Measurements from ENCODE around the gene SETD5. TPM values are rescaled to one million over a fixed set of nuclear protein-coding genes. Genes with fewer than 3 reads are reported as not detected.

SETD5 gene
- polyA plus RNA-seq, 2 of the 4 experiments (the other 2 are of a cell fraction): 41.7 to 92.3 TPM

GRCh38 chr3:9473496-9474065 is 76.2 kb downstream of the SETD5 start:
- Histone ChIP-seq H3K27ac (no peak overlapping the region), H3K4me1 (peaks cover 4% of the 10 kb centered on the region; the same call in 2 of the 3 replicates), H3K9me3 (no peaks in the 10 kb centered on the region), H3K4me2 (no peak overlapping the region), H3K4me3 (no peak overlapping the region)
- ATAC-seq (no peak), DNase-seq (ENCODE audit: low read depth in 1 of 2, low spot score in 1 of 2) (no peak), FAIRE-seq (no peak)
- ChIA-PET POLR2A (no interaction called here), CTCF (interaction anchor here (1.6 kb wide), 1 partner anchor 30 kb away, joined by 5 read pairs; no protein-coding TSS in a partner anchor)
- TF ChIP-seq, protein P1, sequence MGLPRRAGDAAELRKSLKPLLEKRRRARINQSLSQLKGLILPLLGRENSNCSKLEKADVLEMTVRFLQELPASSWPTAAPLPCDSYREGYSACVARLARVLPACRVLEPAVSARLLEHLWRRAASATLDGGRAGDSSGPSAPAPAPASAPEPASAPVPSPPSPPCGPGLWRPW (IDR thresholded peaks at IDR 0.05): no peak
- TF ChIP-seq, protein P2, sequence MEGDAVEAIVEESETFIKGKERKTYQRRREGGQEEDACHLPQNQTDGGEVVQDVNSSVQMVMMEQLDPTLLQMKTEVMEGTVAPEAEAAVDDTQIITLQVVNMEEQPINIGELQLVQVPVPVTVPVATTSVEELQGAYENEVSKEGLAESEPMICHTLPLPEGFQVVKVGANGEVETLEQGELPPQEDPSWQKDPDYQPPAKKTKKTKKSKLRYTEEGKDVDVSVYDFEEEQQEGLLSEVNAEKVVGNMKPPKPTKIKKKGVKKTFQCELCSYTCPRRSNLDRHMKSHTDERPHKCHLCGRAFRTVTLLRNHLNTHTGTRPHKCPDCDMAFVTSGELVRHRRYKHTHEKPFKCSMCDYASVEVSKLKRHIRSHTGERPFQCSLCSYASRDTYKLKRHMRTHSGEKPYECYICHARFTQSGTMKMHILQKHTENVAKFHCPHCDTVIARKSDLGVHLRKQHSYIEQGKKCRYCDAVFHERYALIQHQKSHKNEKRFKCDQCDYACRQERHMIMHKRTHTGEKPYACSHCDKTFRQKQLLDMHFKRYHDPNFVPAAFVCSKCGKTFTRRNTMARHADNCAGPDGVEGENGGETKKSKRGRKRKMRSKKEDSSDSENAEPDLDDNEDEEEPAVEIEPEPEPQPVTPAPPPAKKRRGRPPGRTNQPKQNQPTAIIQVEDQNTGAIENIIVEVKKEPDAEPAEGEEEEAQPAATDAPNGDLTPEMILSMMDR (IDR thresholded peaks at IDR 0.05): no peak
- TF ChIP-seq KDM5A (IDR thresholded peaks at IDR 0.05) (no peak), SMC3 (IDR thresholded peaks at IDR 0.05) (no peak), NPAS2 (CRISPR knock-in tag; IDR thresholded peaks at IDR 0.05; ENCODE audit: borderline replicate concordance) (no peak), ZC3H11A (IDR thresholded peaks at IDR 0.05) (no peak), TP53 (CRISPR knock-in tag; IDR thresholded peaks at IDR 0.05) (no peak), ZSCAN20 (CRISPR knock-in tag; IDR thresholded peaks at IDR 0.05) (no peak), KDM1A (IDR thresholded peaks at IDR 0.05; ENCODE audit: low read depth) (no peak), ESRRA (IDR thresholded peaks at IDR 0.05; ENCODE audit: borderline replicate concordance, low read length) (no peak), POLR2AphosphoS2 (conservative IDR thresholded peaks at IDR 0.05; ENCODE audit: low read length) (no peak), ATOH8 (CRISPR knock-in tag; IDR thresholded peaks at IDR 0.05; ENCODE audit: low read depth) (no peak), CHD2 (IDR thresholded peaks at IDR 0.05; ENCODE audit: low read length, partially characterized antibody) (no peak), FOXS1 (CRISPR knock-in tag; IDR thresholded peaks at IDR 0.05) (no peak)

DNA sequence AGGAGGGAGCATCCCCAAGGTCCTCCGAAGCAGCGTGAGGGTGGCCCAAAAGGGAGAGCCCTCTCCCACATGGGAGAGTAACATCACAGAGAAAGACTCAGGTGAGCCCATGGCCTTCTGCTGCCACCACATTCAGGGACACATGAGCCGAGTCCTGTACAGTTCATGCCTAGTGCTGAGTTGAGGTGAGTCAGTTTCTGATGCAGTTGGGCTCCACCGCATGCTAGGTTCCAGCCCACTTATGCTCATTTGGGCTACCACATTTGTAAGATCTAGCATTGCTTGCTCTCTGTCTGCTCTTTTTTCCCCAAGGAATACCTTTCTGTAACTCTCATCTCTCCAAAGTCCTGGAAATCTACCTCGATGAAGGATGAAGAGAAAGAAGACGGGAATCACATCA is 77.1 kb downstream of the SETD5 start:
- Histone ChIP-seq H3K4me3 (no peak overlapping the region), H3K27ac (no peak overlapping the region), H3K4me1 (peaks cover 4% of the 10 kb centered on the region; the same call in 1 of the 3 replicates), H3K9me3 (no peaks in the 10 kb centered on the region), H3K4me2 (no peak overlapping the region)
- ATAC-seq (no peak; a peak in 1 of 6 replicates), FAIRE-seq (no peak), DNase-seq (ENCODE audit: low read depth in 1 of 2, low spot score in 1 of 2) (no peak)
- WGBS (ENCODE audit: missing lambda C conversion rate): 93% methylated on average over 6 of the region's 6 CpGs
- POLR2A ChIA-PET: no interaction called here
- CTCF ChIA-PET: no interaction called here
- TF ChIP-seq CBX2 (IDR thresholded peaks at IDR 0.05; ENCODE audit: borderline replicate concordance, low read depth): no peak
- no peak for TF ChIP-seq SMC3 (IDR thresholded peaks at IDR 0.05)
- no peak for TF ChIP-seq NPAS2 (CRISPR knock-in tag; IDR thresholded peaks at IDR 0.05; ENCODE audit: borderline replicate concordance)
- no peak for TF ChIP-seq ESRRA (IDR thresholded peaks at IDR 0.05; ENCODE audit: borderline replicate concordance, low read length)
- no peak for TF ChIP-seq MAZ (IDR thresholded peaks at IDR 0.05; ENCODE audit: borderline replicate concordance, low read depth, low read length)
- no peak for TF ChIP-seq SREBF2 (IDR thresholded peaks at IDR 0.05)
- no peak for TF ChIP-seq RFX5 (IDR thresholded peaks at IDR 0.05)
- no peak for TF ChIP-seq FOSL2 (IDR thresholded peaks at IDR 0.05)
- no peak for TF ChIP-seq FOSL2 (CRISPR knock-in tag; IDR thresholded peaks at IDR 0.05)
- no peak for TF ChIP-seq FOXS1 (CRISPR knock-in tag; IDR thresholded peaks at IDR 0.05)

DNA sequence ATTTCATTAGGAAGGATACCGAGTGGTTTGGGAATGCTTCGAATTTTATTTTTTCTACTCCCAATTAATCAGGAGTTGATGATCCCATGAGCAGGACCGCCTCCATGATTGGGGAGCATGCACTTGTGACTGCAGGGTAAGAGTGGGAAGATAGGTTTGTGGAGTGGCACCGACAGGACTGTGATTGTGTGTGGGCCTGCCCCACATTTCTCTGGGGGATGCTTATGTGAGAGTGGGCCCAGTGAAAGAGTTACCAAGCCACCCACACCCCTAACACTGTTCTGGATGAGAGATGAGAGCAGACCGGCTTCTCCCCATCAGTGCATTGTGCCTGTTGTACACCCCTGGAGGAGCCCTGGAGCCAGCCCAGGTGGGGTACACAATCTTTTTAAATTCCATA is 79.5 kb downstream of the SETD5 start:
- no peak for FAIRE-seq
- WGBS (ENCODE audit: missing lambda C conversion rate): 94% methylated on average over 5 of the region's 5 CpGs
- no peak for TF ChIP-seq PHF8 (IDR thresholded peaks at IDR 0.05; ENCODE audit: borderline replicate concordance, low read depth)
- TF ChIP-seq, protein P1 (IDR thresholded peaks at IDR 0.05): no peak
- TF ChIP-seq, protein P3, sequence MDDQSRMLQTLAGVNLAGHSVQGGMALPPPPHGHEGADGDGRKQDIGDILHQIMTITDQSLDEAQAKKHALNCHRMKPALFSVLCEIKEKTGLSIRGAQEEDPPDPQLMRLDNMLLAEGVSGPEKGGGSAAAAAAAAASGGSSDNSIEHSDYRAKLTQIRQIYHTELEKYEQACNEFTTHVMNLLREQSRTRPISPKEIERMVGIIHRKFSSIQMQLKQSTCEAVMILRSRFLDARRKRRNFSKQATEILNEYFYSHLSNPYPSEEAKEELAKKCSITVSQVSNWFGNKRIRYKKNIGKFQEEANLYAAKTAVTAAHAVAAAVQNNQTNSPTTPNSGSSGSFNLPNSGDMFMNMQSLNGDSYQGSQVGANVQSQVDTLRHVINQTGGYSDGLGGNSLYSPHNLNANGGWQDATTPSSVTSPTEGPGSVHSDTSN (IDR thresholded peaks at IDR 0.05): no peak
- TF ChIP-seq ELK1 (IDR thresholded peaks at IDR 0.05; ENCODE audit: low read depth, low read length): no peak
- no peak for TF ChIP-seq KDM5A (IDR thresholded peaks at IDR 0.05)
- no peak for TF ChIP-seq NFE2L2 (conservative IDR thresholded peaks at IDR 0.05; ENCODE audit: low read length)
- no peak for TF ChIP-seq HOXB13 (CRISPR knock-in tag; IDR thresholded peaks at IDR 0.05; ENCODE audit: low read depth)
- no peak for TF ChIP-seq RARB (CRISPR knock-in tag; IDR thresholded peaks at IDR 0.05)
- TF ChIP-seq HOXB5 (CRISPR knock-in tag; IDR thresholded peaks at IDR 0.05): no peak
- no peak for TF ChIP-seq NR3C1 (IDR thresholded peaks at IDR 0.05)
- no peak for TF ChIP-seq FOXS1 (CRISPR knock-in tag; IDR thresholded peaks at IDR 0.05)
- TF ChIP-seq, protein P4, sequence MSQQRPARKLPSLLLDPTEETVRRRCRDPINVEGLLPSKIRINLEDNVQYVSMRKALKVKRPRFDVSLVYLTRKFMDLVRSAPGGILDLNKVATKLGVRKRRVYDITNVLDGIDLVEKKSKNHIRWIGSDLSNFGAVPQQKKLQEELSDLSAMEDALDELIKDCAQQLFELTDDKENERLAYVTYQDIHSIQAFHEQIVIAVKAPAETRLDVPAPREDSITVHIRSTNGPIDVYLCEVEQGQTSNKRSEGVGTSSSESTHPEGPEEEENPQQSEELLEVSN (IDR thresholded peaks at IDR 0.05; ENCODE audit: borderline replicate concordance, low read depth): no peak

More for the DNA sequence above, 79.5 kb downstream of the SETD5 start:
- Histone ChIP-seq H3K27ac (no peak overlapping the region), H3K4me1 (no peaks in the 10 kb centered on the region), H3K4me3 (no peak overlapping the region), H3K9me3 (no peaks in the 10 kb centered on the region), H3K4me2 (no peak overlapping the region)
- DNase-seq (ENCODE audit: low read depth in 1 of 2, low spot score in 1 of 2): no peak
- ChIA-PET CTCF (interaction anchor here (1.6 kb wide), 1 partner anchor 27 kb away, joined by 5 read pairs; no protein-coding TSS in a partner anchor), POLR2A (no interaction called here)
- no peak for ATAC-seq

Measured in A549 (cell line).